Left lung (tissue), 10 donors: Measurements from ENCODE around the gene DUSP16. TPM values are rescaled to one million over a fixed set of nuclear protein-coding genes. Genes with fewer than 3 reads are reported as not detected.

Experiments
- ATAC-seq: fragments of 200-7000 bp; cut with Tn5 transposase; one replicate; pipeline ENCODE4 v1.9.1; 2020; ENCODE audit warnings: moderate library complexity
- DNase-seq, 4 donors: peaks; one replicate each; pipeline ENCODE4 v3.0.0-alpha.2; 2013 to 2020
- H3K27ac ChIP-seq, 2 donors: fragments of 200-600 bp; sonication (generic) in 1 of 2; one replicate each; pipeline versions ENCODE4 v1.5.0 to v1.8.0; 2020 to 2021
- H3K27me3 ChIP-seq, 2 donors: fragments of 200-600 bp; sonication (generic) in 1 of 2; one replicate each; pipeline versions ENCODE4 v1.5.0 to v1.8.0; 2020 to 2021
- H3K36me3 ChIP-seq, 2 donors: fragments of 200-600 bp; sonication (generic) in 1 of 2; one replicate each; pipeline versions ENCODE4 v1.5.0 to v1.8.0; 2020 to 2021
- H3K4me1 ChIP-seq, 2 donors: fragments of 200-600 bp; one replicate each; pipeline ENCODE4 v1.8.0; 2021
- H3K4me3 ChIP-seq, 2 donors: fragments of 200-600 bp; sonication (generic) in 1 of 2; one replicate each; pipeline versions ENCODE4 v1.5.0 to v1.8.0; 2020 to 2021; ENCODE audit warnings: mild to moderate bottlenecking in 1 of 2
- H3K9me3 ChIP-seq, 2 donors: fragments of 200-600 bp; sonication (generic) in 1 of 2; one replicate each; pipeline versions ENCODE4 v1.5.0 to v1.8.0; 2020 to 2021
- CTCF ChIP-seq, 2 donors: fragments of 200-600 bp; sonication (generic) in 1 of 2; IDR thresholded peaks; one replicate each; pipeline versions ENCODE4 v1.5.0 to v1.8.0; 2021; ENCODE audit warnings: antibody characterized with exemption in 2 of 2
- intact Hi-C, 2 donors: fragments of 100-400 bp; cut with DNase I; formaldehyde crosslinking; loops; one replicate each; pipeline versions ENCODE4 v1.11.2 to v1.14.2; 2022
- polyA plus RNA-seq, 6 donors: library from polyadenylated mRNA; unstranded; fragments of 120-200 nt; gene quantifications; one replicate each; pipeline ENCODE4 v1.2.1, GENCODE V29; 2013; ENCODE audit not compliant: insufficient read length in 6 of 6
- total RNA-seq, 2 donors: library from RNA; stranded (reverse); fragmentation: NEBNext Ultra II Directional; extraction: Animal tissue kit (Norgen Biotek cat#: 25700); gene quantifications; one replicate each; pipeline ENCODE4 v1.2.1, GENCODE V29; 2021
- donor health status: DM: no; HTN: yes; CAD: no.
- donor health status: DM: no; HTN: no; CAD: no.

DUSP16 gene
- total and polyA plus RNA-seq, 8 donors: 31.7 to 45.6 (median 35.5) TPM

DNA sequence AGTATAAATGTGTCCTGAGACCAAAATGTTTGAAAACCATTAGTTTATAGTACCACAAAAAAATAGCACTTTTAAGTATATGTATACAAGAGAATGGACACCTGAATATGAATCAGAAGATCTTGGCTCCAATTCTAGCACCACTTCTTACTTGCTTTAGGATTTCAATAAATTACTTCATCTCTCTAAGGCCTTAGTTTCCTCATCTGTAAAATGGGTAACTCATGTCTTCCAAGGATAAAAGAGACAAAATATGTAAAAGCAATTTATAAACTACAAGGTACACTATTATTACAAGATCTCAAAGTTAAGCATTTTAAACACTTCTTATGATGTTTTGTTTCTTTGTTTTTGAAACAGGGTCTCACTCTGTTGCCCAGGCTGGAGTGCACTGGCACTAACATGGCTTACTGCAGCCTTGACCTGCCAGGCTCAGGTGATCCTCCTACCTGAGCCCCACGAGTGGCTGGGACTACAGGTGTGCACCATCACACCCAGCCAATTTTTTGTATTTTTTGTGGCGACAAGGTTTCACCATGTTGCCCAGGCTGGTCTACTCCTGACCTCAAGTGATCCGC is 9.4 kb downstream of the DUSP16 start:
- Histone ChIP-seq H3K4me3 (no peak overlapping the region), H3K36me3 (peaks cover 0 to 7% of the 10 kb centered on the region in 2 donors), H3K4me1 (peaks cover 0 to 12% of the 10 kb centered on the region in 2 donors), H3K9me3 (no peaks in the 10 kb centered on the region), H3K27ac (no peak overlapping the region), H3K27me3 (no peaks in the 10 kb centered on the region)
- TF ChIP-seq CTCF (IDR thresholded peaks at IDR 0.05): no peak
- no peak for ATAC-seq
- intact Hi-C loops: no loop called here
- DNase-seq: no peak

GRCh38 chr12:12551115-12551514 is 11.5 kb downstream of the DUSP16 start:
- Histone ChIP-seq H3K4me1 (peaks cover 0 to 6% of the 10 kb centered on the region in 2 donors), H3K36me3 (peaks cover 0 to 7% of the 10 kb centered on the region in 2 donors), H3K4me3 (no peak overlapping the region), H3K27me3 (no peaks in the 10 kb centered on the region), H3K9me3 (no peaks in the 10 kb centered on the region), H3K27ac (no peak overlapping the region)
- ATAC-seq (no peak), DNase-seq (no peak)
- TF ChIP-seq CTCF (IDR thresholded peaks at IDR 0.05): no peak
- intact Hi-C loops: no loop called here

- Histone ChIP-seq H3K4me3 (no peak overlapping the region), H3K9me3 (no peaks in the 10 kb centered on the region), H3K4me1 (peaks cover 0 to 2% of the 10 kb centered on the region in 2 donors), H3K27me3 (no peaks in the 10 kb centered on the region), H3K36me3 (peaks cover 0 to 7% of the 10 kb centered on the region in 2 donors), H3K27ac (no peak overlapping the region)
- TF ChIP-seq CTCF (IDR thresholded peaks at IDR 0.05): no peak
- no peak for DNase-seq
- intact Hi-C loops: no loop called here
- ATAC-seq: no peak
These were observed 12.4 kb downstream of the DUSP16 start for GRCh38 chr12:12550277-12550676.

DNA sequence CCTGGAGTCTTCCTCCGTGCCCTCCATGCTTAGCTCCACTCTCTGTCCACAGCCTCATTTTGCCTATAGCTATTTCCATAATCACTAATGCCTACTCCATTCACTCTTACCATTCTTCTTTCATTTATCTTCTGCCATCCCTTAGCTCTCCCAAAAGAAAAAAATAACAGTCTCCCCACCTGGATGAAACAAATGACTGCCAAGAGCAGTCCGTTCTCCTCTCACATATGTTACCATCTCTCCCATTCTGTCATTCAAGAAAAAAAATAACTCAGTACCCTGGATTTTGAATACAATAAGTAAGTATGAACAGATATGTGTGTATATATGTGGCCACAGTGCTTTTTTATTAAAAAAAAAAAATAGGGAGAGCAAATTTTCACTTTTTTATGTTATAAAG is 13.2 kb downstream of the DUSP16 start:
- no peak for ATAC-seq
- H3K36me3 ChIP-seq: peaks cover 0 to 7% of the 10 kb centered on the region in 2 donors
- no peaks in the 10 kb centered on the region for H3K27me3 ChIP-seq
- no peak overlapping the region for H3K27ac ChIP-seq
- H3K4me3 ChIP-seq: no peak overlapping the region
- intact Hi-C loops: no loop called here
- H3K9me3 ChIP-seq: no peaks in the 10 kb centered on the region
- TF ChIP-seq CTCF (IDR thresholded peaks at IDR 0.05): no peak
- no peaks in the 10 kb centered on the region for H3K4me1 ChIP-seq
- DNase-seq: no peak

DNA sequence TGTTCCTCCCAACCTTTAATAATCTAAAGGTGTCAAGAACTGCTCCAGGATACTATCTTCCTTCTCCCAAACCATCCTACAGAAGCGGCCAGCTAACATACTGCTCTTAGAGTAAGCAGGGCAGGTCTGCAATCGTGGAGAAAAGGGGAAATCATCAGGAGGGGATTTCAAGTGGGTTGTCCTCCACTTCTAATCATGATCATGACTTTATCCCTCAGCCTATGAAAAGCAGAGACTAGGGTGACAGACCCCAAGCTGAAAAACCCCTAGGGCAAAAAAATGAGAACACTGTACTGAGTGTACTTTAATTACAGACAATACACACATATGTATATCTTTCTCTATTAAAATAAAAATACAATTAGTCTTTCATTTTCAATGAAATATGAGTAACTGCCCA is 13.9 kb downstream of the DUSP16 start:
- H3K9me3 ChIP-seq: no peaks in the 10 kb centered on the region
- no peak overlapping the region for H3K4me3 ChIP-seq
- H3K4me1 ChIP-seq: no peaks in the 10 kb centered on the region
- TF ChIP-seq CTCF (IDR thresholded peaks at IDR 0.05): no peak
- no peaks in the 10 kb centered on the region for H3K27me3 ChIP-seq
- H3K36me3 ChIP-seq: peaks cover 0 to 7% of the 10 kb centered on the region in 2 donors
- DNase-seq: no peak
- H3K27ac ChIP-seq: no peak overlapping the region
- intact Hi-C loops: no loop called here
- no peak for ATAC-seq
